SJCRH30 (cell line): ENCODE data around the gene TEX101. TPM values are rescaled to one million over a fixed set of nuclear protein-coding genes. Genes with fewer than 3 reads are reported as not detected.
"Not testable (repeated sequence)": the region's sequence is repeated elsewhere in the genome, so short reads cannot be mapped to it uniquely, and the experiment has no call there.

Source experiments
- DNase-seq, 2 experiments: peaks; one replicate each; pipeline ENCODE4 v3.0.0-alpha.2; 2015 to 2020
- H3K27ac ChIP-seq: fragments of 250-450 bp; sonication (Bioruptor Pico); 2 replicates; pipeline ENCODE4 v1.5.1; 2020; ENCODE audit warnings: mild to moderate bottlenecking, moderate library complexity
- H3K27me3 ChIP-seq: fragments of 250-450 bp; sonication (Bioruptor Pico); 2 replicates; pipeline ENCODE4 v1.5.1; 2020; ENCODE audit warnings: mild to moderate bottlenecking, moderate library complexity
- H3K36me3 ChIP-seq: fragments of 250-450 bp; sonication (Bioruptor Pico); 2 replicates; pipeline ENCODE4 v1.5.1; 2020; ENCODE audit warnings: mild to moderate bottlenecking, moderate library complexity
- H3K4me1 ChIP-seq: fragments of 250-450 bp; sonication (Bioruptor Pico); 2 replicates; pipeline ENCODE4 v1.5.1; 2020; ENCODE audit warnings: mild to moderate bottlenecking, moderate library complexity
- H3K4me3 ChIP-seq: fragments of 250-450 bp; sonication (Bioruptor Pico); 2 replicates; pipeline ENCODE4 v1.5.1; 2020; ENCODE audit warnings: mild to moderate bottlenecking, moderate library complexity
- H3K9me3 ChIP-seq: fragments of 250-450 bp; sonication (Bioruptor Pico); replicated peaks from 2 replicates; pipeline ENCODE4 v1.5.1; 2020; ENCODE audit warnings: mild to moderate bottlenecking, moderate library complexity
- total RNA-seq: library from RNA; depleted of rRNA; stranded (reverse); fragments of >200 nt; shearing (Covaris generic); gene quantifications from 2 replicates; pipeline ENCODE4 v1.2.3, GENCODE V29; 2014

TEX101 gene
- total RNA-seq, 1 experiment from 2014 or later: not detected

GRCh38 chr19:43433358-43433673, 18.6 kb downstream of the TEX101 start:
- no peaks in the 10 kb centered on the region for H3K4me1 ChIP-seq
- DNase-seq: no peak
- no peaks in the 10 kb centered on the region for H3K36me3 ChIP-seq
- H3K4me3 ChIP-seq: no peak overlapping the region
- no peaks in the 10 kb centered on the region for H3K27me3 ChIP-seq
- no peak overlapping the region for H3K27ac ChIP-seq
- no peaks in the 10 kb centered on the region for H3K9me3 ChIP-seq

- H3K9me3 ChIP-seq: no peaks in the 10 kb centered on the region
- H3K4me1 ChIP-seq: peaks cover 2% of the 10 kb centered on the region
- H3K4me3 ChIP-seq: no peak overlapping the region
- H3K27me3 ChIP-seq: no peaks in the 10 kb centered on the region
- no peaks in the 10 kb centered on the region for H3K36me3 ChIP-seq
- H3K27ac ChIP-seq: no peak overlapping the region
- DNase-seq: no peak
These were observed 19.0 kb downstream of the TEX101 start for GRCh38 chr19:43433689-43434088.

DNA sequence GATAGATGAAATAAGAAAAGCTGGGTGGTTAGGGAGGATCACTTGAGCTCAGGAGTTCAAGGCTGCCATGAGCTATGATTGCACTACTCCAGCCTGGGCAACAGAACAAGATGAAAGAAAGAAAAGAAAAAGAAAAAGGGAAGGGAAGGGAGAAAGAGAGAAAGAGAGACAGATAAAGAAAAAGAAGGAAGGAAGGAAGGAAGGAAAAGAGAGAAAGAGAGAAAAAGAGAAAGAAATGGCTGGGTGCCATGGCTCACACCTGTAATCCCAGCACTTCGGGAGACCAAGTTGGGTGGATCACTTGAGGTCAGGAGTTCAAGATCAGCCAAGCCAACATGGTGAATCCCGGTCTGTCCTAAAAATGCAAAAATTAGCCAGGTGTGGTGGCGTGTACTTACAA, 21.1 kb downstream of the TEX101 start:
- Histone ChIP-seq H3K4me3 (no peak overlapping the region), H3K27ac (no peak overlapping the region)

GRCh38 chr19:43437284-43437683, 22.6 kb downstream of the TEX101 start:
- not testable (repeated sequence) for DNase-seq, H3K27me3 ChIP-seq, H3K4me1 ChIP-seq, H3K9me3 ChIP-seq, H3K27ac ChIP-seq, H3K36me3 ChIP-seq, H3K4me3 ChIP-seq

More for the DNA sequence above, 21.1 kb downstream of the TEX101 start:
- peaks cover 5% of the 10 kb centered on the region for H3K4me1 ChIP-seq
- H3K36me3 ChIP-seq: no peaks in the 10 kb centered on the region
- H3K9me3 ChIP-seq: no peaks in the 10 kb centered on the region
- H3K27me3 ChIP-seq: no peaks in the 10 kb centered on the region
- DNase-seq: no peak

DNA sequence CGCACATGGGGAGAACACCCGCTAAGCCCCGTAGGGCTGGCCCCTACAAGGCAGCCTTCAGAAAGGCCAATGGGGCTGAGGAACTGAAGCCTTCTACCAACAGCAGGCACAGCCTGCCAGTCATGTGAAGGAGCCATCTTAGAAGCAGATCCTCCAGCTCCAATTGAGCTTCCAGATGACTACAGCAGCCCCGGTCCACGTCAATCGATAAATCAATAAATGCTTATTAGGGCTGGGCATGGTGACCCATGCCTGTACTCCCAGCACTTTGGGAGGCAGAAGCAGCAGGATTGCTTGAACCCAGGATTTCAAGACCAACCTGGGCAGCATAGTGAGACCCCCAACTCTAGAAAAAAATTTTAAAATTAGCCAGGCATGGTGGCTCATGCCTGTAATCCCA, 23.0 kb downstream of the TEX101 start:
- Histone ChIP-seq H3K9me3 (no peaks in the 10 kb centered on the region), H3K27me3 (no peaks in the 10 kb centered on the region), H3K27ac (no peak overlapping the region), H3K36me3 (no peaks in the 10 kb centered on the region), H3K4me1 (peaks cover 5% of the 10 kb centered on the region), H3K4me3 (no peak overlapping the region)
- no peak for DNase-seq

DNA sequence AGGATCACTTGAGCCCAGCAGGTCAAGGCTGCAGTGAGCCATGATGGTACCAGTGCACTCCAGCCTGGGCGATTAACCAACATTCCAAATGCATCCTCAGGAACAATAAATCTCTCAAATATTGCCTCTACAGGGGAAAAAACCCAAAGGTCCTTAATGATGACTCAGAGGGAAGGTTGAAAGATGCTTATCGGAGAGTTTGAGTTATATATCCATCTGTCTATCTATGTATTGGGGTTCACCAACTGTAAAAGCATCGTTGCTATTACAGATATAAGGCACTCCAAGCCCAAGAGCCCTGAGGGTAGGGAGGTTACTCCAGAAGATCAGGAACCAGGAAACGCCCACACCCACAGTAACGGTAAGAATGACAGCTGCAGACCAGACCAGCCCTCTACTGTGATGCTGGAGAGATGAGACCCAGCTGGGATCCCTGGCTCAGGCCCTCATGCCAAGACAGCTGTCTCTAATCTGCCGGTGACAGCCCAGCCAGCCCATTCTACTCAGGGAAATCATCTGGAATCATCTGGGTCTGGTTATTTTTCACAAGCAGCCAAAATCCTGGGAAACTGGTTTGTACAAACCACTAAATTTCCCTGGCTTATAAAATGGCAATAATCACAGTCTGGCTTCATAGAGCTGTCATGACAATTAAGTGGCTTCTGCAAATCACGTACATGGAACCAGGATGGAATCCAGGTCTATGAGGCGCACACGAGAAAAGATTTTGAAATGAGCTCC, 23.8 kb downstream of the TEX101 start:
- peaks cover 5% of the 10 kb centered on the region for H3K4me1 ChIP-seq
- H3K9me3 ChIP-seq: no peaks in the 10 kb centered on the region
- H3K27me3 ChIP-seq: no peaks in the 10 kb centered on the region
- DNase-seq: peak; percentile 80 to 85
- peak overlapping the region; percentile 23; the same call in 1 of the 2 replicates for H3K27ac ChIP-seq
- H3K36me3 ChIP-seq: no peaks in the 10 kb centered on the region
- H3K4me3 ChIP-seq: no peak overlapping the region

DNA sequence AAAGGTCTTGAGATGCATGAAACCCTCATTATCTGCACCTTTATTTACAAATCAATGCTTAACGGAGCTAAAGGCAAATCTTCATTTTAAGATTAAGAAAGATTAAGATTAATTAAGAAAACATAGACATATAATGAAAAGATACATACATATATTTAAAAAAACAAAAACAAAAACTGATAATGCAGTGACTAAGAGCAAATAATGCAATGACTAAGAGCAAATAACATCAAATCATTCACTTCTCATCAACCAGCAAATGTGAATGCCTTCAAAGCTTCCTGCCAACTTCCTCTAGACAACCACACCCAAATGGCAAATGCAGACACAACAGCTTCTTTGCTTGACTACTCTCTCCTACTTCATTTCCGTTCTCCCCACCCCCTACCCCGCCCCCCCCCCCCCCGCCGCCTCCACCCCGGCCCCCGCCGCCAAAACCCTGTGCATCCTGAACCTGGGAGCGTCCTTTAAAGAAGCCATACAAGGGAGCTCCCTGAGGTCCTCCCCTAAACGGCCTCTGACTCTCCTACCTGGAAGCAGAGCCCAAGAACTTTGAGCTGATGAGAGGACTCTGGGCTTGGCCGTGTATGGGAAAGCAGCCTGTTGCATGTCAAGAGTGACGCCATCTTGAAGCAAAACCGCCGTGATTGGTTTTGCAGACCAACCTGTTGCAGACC, 24.5 kb downstream of the TEX101 start:
- no peaks in the 10 kb centered on the region for H3K9me3 ChIP-seq
- H3K36me3 ChIP-seq: no peaks in the 10 kb centered on the region
- no peak for DNase-seq
- H3K4me1 ChIP-seq: peaks cover 5% of the 10 kb centered on the region
- no peaks in the 10 kb centered on the region for H3K27me3 ChIP-seq
- H3K27ac ChIP-seq: peak overlapping the region; percentile 23; the same call in 1 of the 2 replicates
- H3K4me3 ChIP-seq: no peak overlapping the region

GRCh38 chr19:43439709-43440063, 25.0 kb downstream of the TEX101 start:
- no peaks in the 10 kb centered on the region for H3K9me3 ChIP-seq
- H3K36me3 ChIP-seq: no peaks in the 10 kb centered on the region
- no peak for DNase-seq
- H3K4me1 ChIP-seq: peaks cover 5% of the 10 kb centered on the region
- H3K4me3 ChIP-seq: no peak overlapping the region
- H3K27ac ChIP-seq: no peak overlapping the region
- H3K27me3 ChIP-seq: no peaks in the 10 kb centered on the region

DNA sequence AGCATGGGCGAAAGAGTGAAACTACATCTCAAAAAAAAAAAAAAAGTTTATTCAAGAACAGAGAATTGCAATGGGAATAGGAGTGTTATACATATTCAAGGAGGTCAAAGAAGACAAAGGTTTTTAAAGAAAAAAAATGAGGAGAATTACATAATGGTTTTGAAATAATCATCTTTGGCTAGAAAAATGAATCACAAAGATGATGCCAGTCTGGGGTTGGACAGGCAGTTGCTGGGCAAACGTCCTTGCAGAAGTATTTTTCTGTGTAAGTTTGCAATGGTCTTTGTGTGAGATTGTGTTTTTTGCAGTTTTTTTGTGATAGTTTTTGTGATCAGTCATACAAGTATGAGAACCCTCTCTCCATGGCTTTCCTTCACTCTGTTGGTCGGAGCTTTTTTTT, 27.0 kb downstream of the TEX101 start:
- Histone ChIP-seq H3K4me1 (peaks cover 5% of the 10 kb centered on the region), H3K27ac (no peak overlapping the region), H3K9me3 (no peaks in the 10 kb centered on the region), H3K27me3 (no peaks in the 10 kb centered on the region), H3K36me3 (no peaks in the 10 kb centered on the region), H3K4me3 (no peak overlapping the region)
- no peak for DNase-seq

- not testable (repeated sequence) for H3K9me3 ChIP-seq, H3K27me3 ChIP-seq, H3K36me3 ChIP-seq, H3K4me3 ChIP-seq, H3K4me1 ChIP-seq, DNase-seq, H3K27ac ChIP-seq
These were observed 29.4 kb downstream of the TEX101 start for GRCh38 chr19:43444091-43444490.

- no peak overlapping the region for H3K27ac ChIP-seq
- H3K4me1 ChIP-seq: no peaks in the 10 kb centered on the region
- DNase-seq: no peak
- no peaks in the 10 kb centered on the region for H3K27me3 ChIP-seq
- no peaks in the 10 kb centered on the region for H3K36me3 ChIP-seq
- H3K4me3 ChIP-seq: no peak overlapping the region
- H3K9me3 ChIP-seq: no peaks in the 10 kb centered on the region
These were observed 30.0 kb downstream of the TEX101 start for GRCh38 chr19:43444531-43445287.

DNA sequence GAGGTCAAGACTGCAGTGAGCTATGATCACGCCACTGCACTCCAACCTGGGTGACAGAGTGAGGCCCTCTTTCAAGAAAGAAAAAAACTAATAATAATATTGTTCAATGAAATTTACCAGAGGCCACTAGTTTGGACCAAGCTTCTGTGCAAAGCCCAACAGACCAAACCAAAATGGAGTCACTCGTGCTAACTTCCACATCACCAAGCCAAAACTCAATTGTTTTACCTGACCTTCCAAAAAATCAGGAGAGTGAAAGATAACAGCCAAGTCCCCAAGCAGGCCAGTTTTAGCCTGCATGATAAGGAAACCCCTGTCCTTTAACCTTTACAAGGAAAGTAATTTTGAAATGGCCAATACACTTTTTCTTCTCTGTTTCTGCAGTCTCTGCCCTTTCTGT, 30.7 kb downstream of the TEX101 start:
- Histone ChIP-seq H3K27me3 (no peaks in the 10 kb centered on the region), H3K4me1 (no peaks in the 10 kb centered on the region), H3K9me3 (no peaks in the 10 kb centered on the region), H3K36me3 (no peaks in the 10 kb centered on the region), H3K27ac (no peak overlapping the region), H3K4me3 (no peak overlapping the region)
- DNase-seq: no peak

GRCh38 chr19:43446746-43447489, 32.2 kb downstream of the TEX101 start:
- Histone ChIP-seq H3K4me3 (no peak overlapping the region), H3K4me1 (no peaks in the 10 kb centered on the region), H3K36me3 (no peaks in the 10 kb centered on the region), H3K27ac (no peak overlapping the region), H3K27me3 (no peaks in the 10 kb centered on the region), H3K9me3 (no peaks in the 10 kb centered on the region)
- DNase-seq: peak; percentile 42 to 81

DNA sequence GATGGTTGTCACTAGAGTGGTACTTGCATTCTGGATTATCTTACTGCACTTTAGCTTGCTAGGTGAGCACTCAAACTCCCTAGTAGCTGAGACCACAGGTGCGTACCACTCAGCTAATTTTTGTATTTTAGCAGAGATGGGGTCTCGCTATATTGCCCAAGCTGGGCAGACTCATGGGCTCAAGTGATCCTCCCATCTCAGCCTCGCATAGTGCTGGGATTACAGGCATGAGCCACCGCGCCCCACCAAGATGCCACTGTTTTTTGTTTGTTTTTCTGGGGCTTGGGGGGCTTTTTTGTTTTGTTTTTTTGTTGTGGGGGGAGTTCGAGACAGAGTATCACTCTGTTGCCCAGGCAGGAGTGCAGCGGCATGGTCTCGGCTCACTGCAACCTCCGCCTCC, 33.0 kb downstream of the TEX101 start:
- no peak overlapping the region for H3K4me3 ChIP-seq
- no peak for DNase-seq
- no peak overlapping the region for H3K27ac ChIP-seq
- H3K9me3 ChIP-seq: no peaks in the 10 kb centered on the region
- H3K27me3 ChIP-seq: no peaks in the 10 kb centered on the region
- no peaks in the 10 kb centered on the region for H3K4me1 ChIP-seq
- no peaks in the 10 kb centered on the region for H3K36me3 ChIP-seq

GRCh38 chr19:43450545-43450997, 35.9 kb downstream of the TEX101 start:
- Histone ChIP-seq H3K36me3 (no peaks in the 10 kb centered on the region), H3K4me3 (no peak overlapping the region), H3K9me3 (no peaks in the 10 kb centered on the region), H3K27ac (no peak overlapping the region), H3K27me3 (no peaks in the 10 kb centered on the region), H3K4me1 (no peaks in the 10 kb centered on the region)
- DNase-seq: no peak
